Gastrocnemius medialis (tissue), 4 donors: ENCODE data around the gene PPARA.

Experiments
- POLR2A ChIP-seq, 2 donors: fragments of 450-650 bp; IDR thresholded peaks; one replicate each; pipeline ENCODE4 v1.6.1; 2017; ENCODE audit warnings: antibody characterized with exemption in 2 of 2, mild to moderate bottlenecking in 2 of 2, moderate library complexity in 2 of 2
- TF ChIP-seq, protein P1 (sequence below), 5 experiments: fragments of 450-650 bp in 3 of 5; fragments of 200-600 bp in 2 of 5; sonication (generic) in 2 of 5; IDR thresholded peaks in 4 of 5; conservative IDR thresholded peaks in 1 of 5; 1 replicate in 4 of 5; 2 replicates in 1 of 5; pipeline ENCODE4 v1.5.1; 2016 to 2019; ENCODE audit warnings: antibody characterized with exemption in 5 of 5, mild to moderate bottlenecking in 3 of 5, moderate library complexity in 3 of 5

DNA sequence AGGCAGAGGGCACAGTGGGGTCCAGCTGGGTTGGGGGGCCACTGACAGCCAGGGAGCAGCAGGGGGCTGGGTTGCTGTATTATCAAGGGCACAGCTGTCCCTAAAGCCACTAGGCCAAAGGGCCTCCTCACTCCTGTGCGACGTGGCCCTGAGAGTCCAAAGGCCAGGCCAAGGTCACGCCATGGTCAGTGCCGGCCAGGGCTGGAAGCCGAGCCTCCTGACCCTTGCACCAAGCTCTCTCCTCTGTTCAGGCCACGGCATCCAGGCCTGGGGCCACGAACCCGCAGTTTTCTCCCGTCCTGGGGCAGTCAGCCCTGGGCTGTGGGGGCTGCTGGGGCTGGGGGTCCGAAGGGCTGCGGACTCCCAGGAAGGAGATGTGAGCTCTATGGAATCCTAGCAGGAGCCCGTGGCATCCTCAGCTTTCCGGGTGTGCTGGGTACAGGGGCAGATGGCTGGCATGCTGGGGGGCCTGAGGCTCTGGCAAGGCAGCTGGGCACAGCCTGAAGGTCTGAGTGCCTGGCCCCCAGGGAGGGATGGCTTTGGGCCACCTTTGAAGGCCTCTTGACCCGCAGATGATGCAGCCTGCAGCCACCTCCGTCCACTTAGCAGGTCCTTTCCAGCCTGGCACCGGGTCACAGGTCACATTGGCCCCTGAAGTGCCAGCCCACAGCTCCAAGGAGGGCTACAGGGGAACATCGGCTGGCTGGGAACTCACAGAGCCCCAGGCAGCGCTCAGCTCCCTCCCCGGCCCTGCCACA lies 17.3 kb upstream of the PPARA start:
- TF ChIP-seq, protein P1, sequence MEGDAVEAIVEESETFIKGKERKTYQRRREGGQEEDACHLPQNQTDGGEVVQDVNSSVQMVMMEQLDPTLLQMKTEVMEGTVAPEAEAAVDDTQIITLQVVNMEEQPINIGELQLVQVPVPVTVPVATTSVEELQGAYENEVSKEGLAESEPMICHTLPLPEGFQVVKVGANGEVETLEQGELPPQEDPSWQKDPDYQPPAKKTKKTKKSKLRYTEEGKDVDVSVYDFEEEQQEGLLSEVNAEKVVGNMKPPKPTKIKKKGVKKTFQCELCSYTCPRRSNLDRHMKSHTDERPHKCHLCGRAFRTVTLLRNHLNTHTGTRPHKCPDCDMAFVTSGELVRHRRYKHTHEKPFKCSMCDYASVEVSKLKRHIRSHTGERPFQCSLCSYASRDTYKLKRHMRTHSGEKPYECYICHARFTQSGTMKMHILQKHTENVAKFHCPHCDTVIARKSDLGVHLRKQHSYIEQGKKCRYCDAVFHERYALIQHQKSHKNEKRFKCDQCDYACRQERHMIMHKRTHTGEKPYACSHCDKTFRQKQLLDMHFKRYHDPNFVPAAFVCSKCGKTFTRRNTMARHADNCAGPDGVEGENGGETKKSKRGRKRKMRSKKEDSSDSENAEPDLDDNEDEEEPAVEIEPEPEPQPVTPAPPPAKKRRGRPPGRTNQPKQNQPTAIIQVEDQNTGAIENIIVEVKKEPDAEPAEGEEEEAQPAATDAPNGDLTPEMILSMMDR (IDR thresholded peaks at IDR 0.05 in 4 of 5, conservative IDR thresholded peaks at IDR 0.05 in 1 of 5) = no peak
- no peak for TF ChIP-seq POLR2A (IDR thresholded peaks at IDR 0.05)
